ENCODE data around the gene DDX41.

- no peak for TF ChIP-seq TP53 (CRISPR knock-in tag; IDR thresholded peaks at IDR 0.05)
- TF ChIP-seq ETV6 (CRISPR knock-in tag; IDR thresholded peaks at IDR 0.05): no peak
- TF ChIP-seq RELA (CRISPR knock-in tag; IDR thresholded peaks at IDR 0.05; ENCODE audit: borderline replicate concordance): no peak
- no peak for TF ChIP-seq ZMAT4 (CRISPR knock-in tag; IDR thresholded peaks at IDR 0.05)
- no peak for TF ChIP-seq CTCF (IDR thresholded peaks at IDR 0.05)
- no peak for TF ChIP-seq RORB (CRISPR knock-in tag; IDR thresholded peaks at IDR 0.05)
- TF ChIP-seq HMGXB4 (CRISPR knock-in tag; IDR thresholded peaks at IDR 0.05): no peak
- no peak for TF ChIP-seq ESRRA (CRISPR knock-in tag; IDR thresholded peaks at IDR 0.05; ENCODE audit: borderline replicate concordance)
Measured at GRCh38 chr5:177468685-177469628, 47.8 kb downstream of the DDX41 start.

Measured in WTC11 (cell line).